Measurements from ENCODE around the gene KCNB1. TPM values are rescaled to one million over a fixed set of nuclear protein-coding genes. Genes with fewer than 3 reads are reported as not detected.

Gene KCNB1
- total RNA-seq = 10 to 100 TPM in 1 of 3 donors, 1 to 10 TPM in 2; 3.9 to 21.8 (median 5.1) TPM

DNA sequence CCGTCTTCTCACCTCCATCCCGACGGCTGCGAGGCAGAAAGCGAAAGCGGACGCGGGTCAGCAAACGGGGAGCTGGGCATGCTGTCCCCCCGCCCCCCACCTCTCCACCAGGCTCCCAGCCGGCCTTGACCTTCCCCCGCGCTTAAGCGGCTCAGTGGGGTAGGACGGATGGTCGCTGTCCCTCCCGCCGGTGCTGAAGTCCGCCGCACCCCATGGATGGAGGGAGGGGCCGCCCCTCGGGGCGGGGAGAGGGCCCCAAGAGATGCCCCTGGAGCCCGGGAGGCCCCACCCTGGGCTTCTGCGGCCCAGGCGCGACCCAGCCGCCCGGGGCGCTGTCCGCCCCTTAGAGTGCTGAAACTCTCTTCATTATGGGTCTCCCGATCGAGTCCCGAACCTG is at the start of gene KCNB1:
Gene KCNB1, minus strand, starts transcription at position 48 of the 397 bp plus-strand sequence. CDS start 188 bp downstream, outside the sequence.
- H3K4me1 ChIP-seq = peaks cover 0 to 3% of the 10 kb centered on the region in 2 donors
- DNase-seq (ENCODE audit: low spot score in 2 of 2) = peak; percentile 22 to 57
- TF ChIP-seq, protein P1, sequence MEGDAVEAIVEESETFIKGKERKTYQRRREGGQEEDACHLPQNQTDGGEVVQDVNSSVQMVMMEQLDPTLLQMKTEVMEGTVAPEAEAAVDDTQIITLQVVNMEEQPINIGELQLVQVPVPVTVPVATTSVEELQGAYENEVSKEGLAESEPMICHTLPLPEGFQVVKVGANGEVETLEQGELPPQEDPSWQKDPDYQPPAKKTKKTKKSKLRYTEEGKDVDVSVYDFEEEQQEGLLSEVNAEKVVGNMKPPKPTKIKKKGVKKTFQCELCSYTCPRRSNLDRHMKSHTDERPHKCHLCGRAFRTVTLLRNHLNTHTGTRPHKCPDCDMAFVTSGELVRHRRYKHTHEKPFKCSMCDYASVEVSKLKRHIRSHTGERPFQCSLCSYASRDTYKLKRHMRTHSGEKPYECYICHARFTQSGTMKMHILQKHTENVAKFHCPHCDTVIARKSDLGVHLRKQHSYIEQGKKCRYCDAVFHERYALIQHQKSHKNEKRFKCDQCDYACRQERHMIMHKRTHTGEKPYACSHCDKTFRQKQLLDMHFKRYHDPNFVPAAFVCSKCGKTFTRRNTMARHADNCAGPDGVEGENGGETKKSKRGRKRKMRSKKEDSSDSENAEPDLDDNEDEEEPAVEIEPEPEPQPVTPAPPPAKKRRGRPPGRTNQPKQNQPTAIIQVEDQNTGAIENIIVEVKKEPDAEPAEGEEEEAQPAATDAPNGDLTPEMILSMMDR (IDR thresholded peaks at IDR 0.05) = no peak
- TF ChIP-seq POLR2AphosphoS5 (IDR thresholded peaks at IDR 0.05) (no peak), POLR2A (IDR thresholded peaks at IDR 0.05) (no peak)

GRCh38 chr20:49529470-49529869 is 47.0 kb upstream of the KCNB1 start:
- intact Hi-C loops (cut with DNase I; ENCODE audit: low total_unique reads) = no loop called here
- Histone ChIP-seq H3K27me3 (no peaks in the 10 kb centered on the region), H3K27ac (no peak overlapping the region), H3K4me1 (no peaks in the 10 kb centered on the region), H3K36me3 (no peaks in the 10 kb centered on the region), H3K4me3 (no peak overlapping the region), H3K9me3 (no peaks in the 10 kb centered on the region)
- TF ChIP-seq POLR2AphosphoS5 (IDR thresholded peaks at IDR 0.05) (no peak), POLR2A (IDR thresholded peaks at IDR 0.05) (no peak)
- TF ChIP-seq, protein P1 (IDR thresholded peaks at IDR 0.05) = no peak
- DNase-seq (ENCODE audit: low spot score in 2 of 2) = no peak

More for the DNA sequence above, at the start of gene KCNB1:
- Histone ChIP-seq H3K27ac (no peak within 1 kb of the TSS), H3K9me3 (no peaks in the 10 kb centered on the region), H3K27me3 (peaks cover 6 to 18% of the 10 kb centered on the region in 2 donors), H3K4me3 (peak within 1 kb of the TSS; percentile 47 to 60 (median 48)), H3K36me3 (no peaks in the 10 kb centered on the region)
- intact Hi-C loops (cut with DNase I; ENCODE audit: low total_unique reads) = loop anchor here (10.0 kb wide), 2 partner anchors 108 to 148 kb away; no protein-coding TSS in a partner anchor

GRCh38 chr20:49526568-49526967 is 44.1 kb upstream of the KCNB1 start:
- H3K27me3 ChIP-seq = no peaks in the 10 kb centered on the region
- H3K9me3 ChIP-seq = no peaks in the 10 kb centered on the region
- no peak overlapping the region for H3K27ac ChIP-seq
- TF ChIP-seq POLR2A (IDR thresholded peaks at IDR 0.05) = no peak
- no peak for TF ChIP-seq POLR2AphosphoS5 (IDR thresholded peaks at IDR 0.05)
- TF ChIP-seq, protein P1 (IDR thresholded peaks at IDR 0.05) = no peak
- DNase-seq (ENCODE audit: low spot score in 2 of 2) = no peak
- H3K4me3 ChIP-seq = no peak overlapping the region
- intact Hi-C loops (cut with DNase I; ENCODE audit: low total_unique reads) = no loop called here
- no peaks in the 10 kb centered on the region for H3K36me3 ChIP-seq
- no peaks in the 10 kb centered on the region for H3K4me1 ChIP-seq

- Histone ChIP-seq H3K4me1 (no peaks in the 10 kb centered on the region), H3K27ac (no peak overlapping the region), H3K27me3 (no peaks in the 10 kb centered on the region), H3K4me3 (no peak overlapping the region), H3K36me3 (no peaks in the 10 kb centered on the region), H3K9me3 (no peaks in the 10 kb centered on the region)
- no peak for DNase-seq (ENCODE audit: low spot score in 2 of 2)
- TF ChIP-seq POLR2A (IDR thresholded peaks at IDR 0.05) (no peak), POLR2AphosphoS5 (IDR thresholded peaks at IDR 0.05) (no peak)
- TF ChIP-seq, protein P1 (IDR thresholded peaks at IDR 0.05) = no peak
- intact Hi-C loops (cut with DNase I; ENCODE audit: low total_unique reads) = no loop called here
Observed at GRCh38 chr20:49526056-49526455, 43.6 kb upstream of the KCNB1 start.

- no peaks in the 10 kb centered on the region for H3K9me3 ChIP-seq
- no peaks in the 10 kb centered on the region for H3K36me3 ChIP-seq
- H3K4me1 ChIP-seq = no peaks in the 10 kb centered on the region
- peak in 1 of 2 donors; percentile 40 for DNase-seq (ENCODE audit: low spot score in 2 of 2)
- H3K27ac ChIP-seq = no peak overlapping the region
- TF ChIP-seq, protein P1 (IDR thresholded peaks at IDR 0.05) = no peak
- TF ChIP-seq POLR2A (IDR thresholded peaks at IDR 0.05) (no peak), POLR2AphosphoS5 (IDR thresholded peaks at IDR 0.05) (no peak)
- H3K27me3 ChIP-seq = no peaks in the 10 kb centered on the region
- intact Hi-C loops (cut with DNase I; ENCODE audit: low total_unique reads) = no loop called here
- H3K4me3 ChIP-seq = no peak overlapping the region
Observed at GRCh38 chr20:49523767-49524360, 41.4 kb upstream of the KCNB1 start.

Data from breast epithelium (tissue), 4 donors.